ENCODE data around the gene NAA15. TPM values are rescaled to one million over a fixed set of nuclear protein-coding genes. Genes with fewer than 3 reads are reported as not detected.

NAA15 gene
- total and polyA plus RNA-seq, 2 of the 8 experiments (the other 6 are each of a cell fraction or from before 2014, with no cell fraction given), result 9.7 to 124 TPM

- Histone ChIP-seq H4K8ac (ENCODE audit: extremely low read depth, insufficient read depth, low read length) (peak overlapping the region; percentile 97; the same call in 1 of the 2 replicates), H3K4me1 (replicated peaks in 1 of 4; ENCODE audit: control insufficient read depth in 3 of 4, insufficient read depth in 4 of 4, low read length in 3 of 4) (peaks cover 0 to 1% (median 0%) of the 10 kb centered on the region in 4 experiments; a peak in 2 of 7 replicates), H3K23me2 (ENCODE audit: low read depth, low read length) (peaks cover 5% of the 10 kb centered on the region), H3K79me2 (ENCODE audit: control insufficient read depth in 1 of 2, insufficient read depth in 2 of 2, low read length in 2 of 2) (peaks cover 0 to 17% of the 10 kb centered on the region in 2 experiments; a peak in 2 of 4 replicates), H4K91ac (replicated peaks; ENCODE audit: insufficient read length, low read length) (no peak overlapping the region), H3K23ac (ENCODE audit: insufficient read length) (no peak overlapping the region), H3K27me3 (replicated peaks in 1 of 4; ENCODE audit: control insufficient read depth in 3 of 4, extremely low read depth in 1 of 4, insufficient read depth in 3 of 4, low read length in 3 of 4) (no peaks in the 10 kb centered on the region), H3K4ac (replicated peaks; ENCODE audit: insufficient read length, low read depth, low read length) (no peak overlapping the region), H2BK15ac (ENCODE audit: low read length) (no peak overlapping the region), H4K5ac (ENCODE audit: insufficient read length, low read depth, low read length) (peak overlapping the region; percentile 73), H3K4me2 (ENCODE audit: insufficient read depth in 1 of 2, low read depth in 2 of 2, low read length in 2 of 2) (peak overlapping the region; percentile 76 to 93), H2BK5ac (ENCODE audit: low read depth, low read length) (peak overlapping the region; percentile 86), H3K14ac (ENCODE audit: insufficient read length) (no peak overlapping the region), H2AFZ (ENCODE audit: low read length) (peak overlapping the region; percentile 66), H2BK120ac (replicated peaks; ENCODE audit: low read depth, low read length) (no peak overlapping the region), H3K18ac (ENCODE audit: extremely low read depth, low read length) (peak overlapping the region; percentile 84), H2BK20ac (ENCODE audit: low read length) (no peak overlapping the region), H3K4me3 (ENCODE audit: extremely low read depth in 1 of 4, insufficient read depth in 2 of 4, low read depth in 3 of 4, low read length in 4 of 4) (peak overlapping the region; percentile 59 to 89 (median 81)), H4K20me1 (replicated peaks in 1 of 2; ENCODE audit: control insufficient read depth in 1 of 2, insufficient read depth in 2 of 2, low read length in 2 of 2) (no peaks in the 10 kb centered on the region), H3K9ac (replicated peaks in 1 of 4; ENCODE audit: extremely low read depth in 1 of 4, low read depth in 3 of 4, low read length in 3 of 4) (peak overlapping the region; percentile 68 to 91 (median 84)), H3K36me3 (ENCODE audit: control insufficient read depth in 2 of 4, insufficient read depth in 4 of 4, low read length in 3 of 4) (peaks cover 0 to 24% (median 3%) of the 10 kb centered on the region in 4 experiments; a peak in 2 of 8 replicates), H3K9me3 (ENCODE audit: insufficient read depth in 2 of 2, low read depth in 1 of 2, low read length in 1 of 2) (no peaks in the 10 kb centered on the region), H2BK12ac (ENCODE audit: low read depth, low read length) (peak overlapping the region; percentile 56; the same call in 1 of the 2 replicates), H3K79me1 (ENCODE audit: low read depth, low read length) (no peaks in the 10 kb centered on the region), H2AK5ac (ENCODE audit: low read depth, low read length) (no peak overlapping the region), H3K27ac (ENCODE audit: low read depth, low read length) (peak overlapping the region; percentile 70; the same call in 1 of the 2 replicates), H3K56ac (replicated peaks; ENCODE audit: insufficient read length, low read depth, low read length) (peak overlapping the region; percentile 65)
- 11% methylated on average over 50 of the region's 51 CpGs; no CpG with 5 or more reads in 1 of the 2 experiments for WGBS, 2 experiments (ENCODE audit: extremely low coverage in 1 of 2, insufficient coverage in 1 of 2, insufficient read length in 1 of 2, insufficient replicate concordance in 2 of 2, low coverage in 1 of 2, low lambda C conversion rate in 2 of 2, missing lambda C conversion rate in 1 of 2)
- ChIA-PET POLR2A (ENCODE audit: partially characterized antibody) (interaction anchor here (0.6 to 1.6 kb wide), 12 partner anchors 11 to 189 kb away, joined by 3 to 4 read pairs (median 3); no protein-coding TSS in a partner anchor), CTCF (ENCODE audit: partially characterized antibody) (interaction anchor here (0.7 to 4.4 kb wide), 37 partner anchors 8 to 276 kb away, joined by 3 to 34 read pairs (median 5); partner anchors contain the start of gene MGARP)
- FAIRE-seq, result peak; percentile 32
- peak; percentile 79 to 99 for DNase-seq (ENCODE audit: low read depth in 1 of 2, low spot score in 2 of 2)
- TF ChIP-seq FOSL1 (IDR thresholded peaks at IDR 0.05; ENCODE audit: insufficient read depth, low read depth, low read length) (no peak), NRF1 (IDR thresholded peaks at IDR 0.05; ENCODE audit: low read depth, low read length) (no peak), TAF7 (optimal IDR thresholded peaks at IDR 0.05; ENCODE audit: borderline replicate concordance, low read depth, low read length) (peak; percentile 87), KDM5A (IDR thresholded peaks at IDR 0.05; ENCODE audit: low read length) (0 out of 2 replicates have a peak, but pooled peaks have one; percentile 46), GTF2F1 (IDR thresholded peaks at IDR 0.05; ENCODE audit: borderline replicate concordance, low read depth, low read length) (no peak), RAD21 (IDR thresholded peaks at IDR 0.05 in 1 of 2, conservative IDR thresholded peaks at IDR 0.05 in 1 of 2; ENCODE audit: low read depth in 2 of 2, low read length in 2 of 2) (peak; percentile 86 to 90), HDAC6 (IDR thresholded peaks at IDR 0.05; ENCODE audit: low read depth, low read length) (no peak), CHD1 (IDR thresholded peaks at IDR 0.05; ENCODE audit: low read depth, low read length) (no peak), USF2 (IDR thresholded peaks at IDR 0.05; ENCODE audit: low read length) (no peak), POU5F1 (IDR thresholded peaks at IDR 0.05; ENCODE audit: low read depth, low read length) (no peak)
Measured at GRCh38 chr4:139295206-139295941, 5.9 kb upstream of the NAA15 start.

All from H1 (cell line).